K562 (cell line): Measurements from ENCODE around the gene EDEM2. TPM values are rescaled to one million over a fixed set of nuclear protein-coding genes. Genes with fewer than 3 reads are reported as not detected.

Experiments used
- CBFB ChIP-seq: sonication (generic); formaldehyde crosslinking; IDR thresholded peaks from 2 replicates; pipeline ENCODE4 v1.4.0; 2020; ENCODE audit warnings: mild to moderate bottlenecking, missing genetic modification reagents
- EHMT2 ChIP-seq: fragments of 450-650 bp; IDR thresholded peaks from 2 replicates; pipeline ENCODE4 v1.6.1; 2018; ENCODE audit warnings: antibody characterized with exemption
- FUS ChIP-seq: fragments of 200-400 bp; formaldehyde crosslinking; optimal IDR thresholded peaks from 2 replicates; pipeline ENCODE3; 2017; ENCODE audit warnings: low read depth, low read length
- HDAC8 ChIP-seq: fragments of 450-650 bp; IDR thresholded peaks from 2 replicates; pipeline ENCODE4 v1.6.1; 2016; ENCODE audit warnings: mild to moderate bottlenecking, missing genetic modification characterization, moderate library complexity, missing compliant biosample characterization
- KDM1A ChIP-seq, 2 experiments: fragments of 450-650 bp; IDR thresholded peaks; 2 replicates each; pipeline ENCODE4 v1.6.1; 2016; ENCODE audit warnings: mild to moderate bottlenecking in 2 of 2
- KLF1 ChIP-seq: fragments of 450-650 bp; IDR thresholded peaks from 2 replicates; pipeline ENCODE4 v1.6.1; 2016; ENCODE audit warnings: missing genetic modification characterization, missing compliant biosample characterization
- NR2C1 ChIP-seq, 2 experiments: fragments of 450-650 bp; IDR thresholded peaks; 2 replicates each; pipeline ENCODE4 v1.6.1; 2017; ENCODE audit warnings: mild to moderate bottlenecking in 2 of 2, antibody characterized with exemption in 1 of 2, inconsistent platforms in 1 of 2, missing compliant biosample characterization in 1 of 2, missing genetic modification characterization in 1 of 2
- NR4A1 ChIP-seq, 2 experiments: fragments of 250-450 bp in 1 of 2; fragments of 450-650 bp in 1 of 2; sonication (Bioruptor Pico) in 1 of 2; IDR thresholded peaks; 2 replicates each; pipeline versions ENCODE4 v1.4.0 to v1.6.1; 2016 to 2020; ENCODE audit warnings: mild to moderate bottlenecking in 2 of 2, missing compliant biosample characterization in 1 of 2, missing genetic modification characterization in 1 of 2, moderate library complexity in 1 of 2
- RBM17 ChIP-seq: fragments of 200-400 bp; formaldehyde crosslinking; IDR thresholded peaks from 2 replicates; pipeline ENCODE4 v1.6.1; 2017; ENCODE audit warnings: low read depth, mild to moderate bottlenecking, low read length, borderline replicate concordance
- ZNF217 ChIP-seq: sonication (generic); formaldehyde crosslinking; IDR thresholded peaks from 2 replicates; pipeline ENCODE4 v1.8.0; 2022; ENCODE audit warnings: mild to moderate bottlenecking, missing genetic modification reagents
- ZNF398 ChIP-seq: fragments of 250-450 bp; sonication (Bioruptor Pico); IDR thresholded peaks from 2 replicates; pipeline ENCODE4 v1.8.0; 2021; ENCODE audit warnings: moderate library complexity, mild to moderate bottlenecking, inconsistent platforms
- ZNF431 ChIP-seq: sonication (generic); formaldehyde crosslinking; IDR thresholded peaks from 2 replicates; pipeline ENCODE4 v1.8.0; 2022; ENCODE audit warnings: mild to moderate bottlenecking, missing genetic modification reagents
- polyA plus RNA-seq, 8 experiments: library from polyadenylated mRNA; depleted of rRNA in 4 of 8; stranded (reverse) in 5 of 8; unstranded in 3 of 8; fragments of >200 nt; fragmentation: Nextera tagmentation in 2 of 8; fragmentation: Illumina TruSeq in 1 of 8; extraction: Ambion mirVana in 2 of 8; extraction: Trizol in 1 of 8; gene quantifications; 2 replicates each; pipeline versions ENCODE4 v1.2.1 to v1.2.3, GENCODE V29; 2011 to 2014; ENCODE audit warnings: inconsistent platforms in 1 of 8, missing spikeins in 1 of 8
- total RNA-seq, 7 experiments: library from RNA; depleted of rRNA in 6 of 7; stranded (reverse); fragments of >200 nt in 6 of 7; fragmentation: Illumina TruSeq in 2 of 7; extraction: Trizol in 2 of 7; gene quantifications; 2 replicates each; pipeline versions ENCODE4 v1.2.1 to v1.2.3, GENCODE V29; 2011 to 2021; ENCODE audit warnings: low replicate concordance in 1 of 7
- TF ChIP-seq, protein P1 (sequence below): sonication (generic); formaldehyde crosslinking; IDR thresholded peaks from 2 replicates; pipeline ENCODE4 v1.5.0; 2020; ENCODE audit warnings: missing genetic modification reagents
- TF ChIP-seq, protein P2 (sequence below): fragments of 250-450 bp; sonication (Bioruptor Pico); IDR thresholded peaks from 2 replicates; pipeline ENCODE4 v1.9.0; 2021; ENCODE audit warnings: mild to moderate bottlenecking

Gene EDEM2
- total and polyA plus RNA-seq, 9 of the 15 experiments (the other 6 are each of a cell fraction or from before 2014, with no cell fraction given) = 6.9 to 11.0 (median 9.7) TPM

DNA sequence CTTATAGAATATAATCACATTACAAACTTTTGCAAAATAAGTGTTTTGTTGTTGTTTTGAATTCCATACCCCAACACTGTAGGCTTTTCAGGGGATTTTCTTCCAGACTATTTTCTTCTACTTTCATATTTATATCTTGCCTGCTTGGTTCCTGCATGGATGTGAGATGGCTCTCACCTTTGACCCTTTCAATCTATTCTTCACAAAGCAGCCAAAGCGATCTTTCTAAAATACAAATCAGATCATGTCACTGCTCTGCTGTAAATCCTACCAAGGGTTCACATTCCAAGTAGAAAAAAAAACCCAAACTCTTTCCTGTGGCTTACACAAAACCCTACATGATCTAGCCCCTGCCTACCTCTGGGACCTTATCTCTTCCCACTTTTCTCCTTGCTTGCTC is 29.5 kb downstream of the EDEM2 start (continued):
- TF ChIP-seq KDM1A (IDR thresholded peaks at IDR 0.05) (peak; percentile 46 to 76; a peak in 3 of 4 replicates), HDAC8 (tag) (no peak), EHMT2 (no peak), FUS (no peak), KLF1 (tag) (no peak), NR4A1 (CRISPR knock-in tag; IDR thresholded peaks at IDR 0.05) (no peak), NR4A1 (tag; IDR thresholded peaks at IDR 0.05) (no peak), RBM17 (no peak), ZNF431 (CRISPR knock-in tag) (no peak), ZNF398 (CRISPR knock-in tag) (no peak), ZNF217 (CRISPR knock-in tag) (no peak), CBFB (CRISPR knock-in tag) (no peak), NR2C1 (IDR thresholded peaks at IDR 0.05) (peak; percentile 39; the same call in 1 of the 2 replicates), NR2C1 (tag; IDR thresholded peaks at IDR 0.05) (peak; percentile 69)
- TF ChIP-seq, protein P1, sequence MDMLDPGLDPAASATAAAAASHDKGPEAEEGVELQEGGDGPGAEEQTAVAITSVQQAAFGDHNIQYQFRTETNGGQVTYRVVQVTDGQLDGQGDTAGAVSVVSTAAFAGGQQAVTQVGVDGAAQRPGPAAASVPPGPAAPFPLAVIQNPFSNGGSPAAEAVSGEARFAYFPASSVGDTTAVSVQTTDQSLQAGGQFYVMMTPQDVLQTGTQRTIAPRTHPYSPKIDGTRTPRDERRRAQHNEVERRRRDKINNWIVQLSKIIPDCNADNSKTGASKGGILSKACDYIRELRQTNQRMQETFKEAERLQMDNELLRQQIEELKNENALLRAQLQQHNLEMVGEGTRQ (CRISPR knock-in tag) = no peak
- TF ChIP-seq, protein P2, sequence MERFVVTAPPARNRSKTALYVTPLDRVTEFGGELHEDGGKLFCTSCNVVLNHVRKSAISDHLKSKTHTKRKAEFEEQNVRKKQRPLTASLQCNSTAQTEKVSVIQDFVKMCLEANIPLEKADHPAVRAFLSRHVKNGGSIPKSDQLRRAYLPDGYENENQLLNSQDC (CRISPR knock-in tag) = no peak
- TF ChIP-seq, all 486 proteins: peak for 5
